SK-N-SH treated with all-trans-retinoic acid at 6 μM for 48 hours (cell line): ENCODE results near the gene SYNE2.
A peak's percentile ranks its signal among the peaks of the same experiment; 100 is the strongest.

Source experiments
- ATAC-seq: fragments of 200-7000 bp; cut with Tn5 transposase; 3 replicates; pipeline ENCODE4 v1.9.1; 2020; ENCODE audit warnings: mild to moderate bottlenecking, moderate library complexity
- ARNTL ChIP-seq: fragments of 450-650 bp; formaldehyde crosslinking; IDR thresholded peaks from 2 replicates; pipeline ENCODE4 v1.5.0; 2020; ENCODE audit warnings: low read depth, mild to moderate bottlenecking, moderate library complexity, borderline replicate concordance
- BACH2 ChIP-seq: fragments of 250-450 bp; sonication (Bioruptor Pico); IDR thresholded peaks from 2 replicates; pipeline ENCODE4 v1.9.0; 2021; ENCODE audit warnings: mild to moderate bottlenecking, borderline replicate concordance
- CREB5 ChIP-seq: fragments of 250-450 bp; sonication (Bioruptor Pico); IDR thresholded peaks from 2 replicates; pipeline ENCODE4 v1.5.1; 2020; ENCODE audit warnings: low read depth, mild to moderate bottlenecking, moderate library complexity
- CSDC2 ChIP-seq: fragments of 250-450 bp; sonication (Bioruptor Pico); IDR thresholded peaks from 2 replicates; pipeline ENCODE4 v1.5.0; 2020; ENCODE audit warnings: mild to moderate bottlenecking, moderate library complexity
- CSRNP3 ChIP-seq: fragments of 250-450 bp; sonication (Bioruptor Pico); IDR thresholded peaks from 2 replicates; pipeline ENCODE4 v1.5.1; 2021; ENCODE audit warnings: mild to moderate bottlenecking, moderate library complexity
- ESRRG ChIP-seq: fragments of 250-450 bp; sonication (Bioruptor Pico); IDR thresholded peaks from 2 replicates; pipeline ENCODE4 v1.6.1; 2021; ENCODE audit warnings: mild to moderate bottlenecking
- GLIS3 ChIP-seq: fragments of 250-450 bp; sonication (Bioruptor Pico); IDR thresholded peaks from 2 replicates; pipeline ENCODE4 v1.5.0; 2020; ENCODE audit warnings: mild to moderate bottlenecking, moderate library complexity
- ISL1 ChIP-seq: fragments of 250-450 bp; sonication (Bioruptor Pico); IDR thresholded peaks from 2 replicates; pipeline ENCODE4 v2.1.2; 2022; ENCODE audit warnings: mild to moderate bottlenecking, moderate library complexity
- OSR1 ChIP-seq: fragments of 250-450 bp; sonication (Bioruptor Pico); IDR thresholded peaks from 2 replicates; pipeline ENCODE4 v1.8.0; 2022; ENCODE audit warnings: moderate library complexity, mild to moderate bottlenecking, inconsistent platforms
- PATZ1 ChIP-seq: fragments of 250-450 bp; sonication (Bioruptor Pico); IDR thresholded peaks from 2 replicates; pipeline ENCODE4 v1.8.0; 2020; ENCODE audit warnings: mild to moderate bottlenecking, moderate library complexity, borderline replicate concordance
- POU6F1 ChIP-seq: fragments of 250-450 bp; sonication (Bioruptor Pico); IDR thresholded peaks from 2 replicates; pipeline ENCODE4 v1.8.0; 2021; ENCODE audit warnings: low read depth, mild to moderate bottlenecking, moderate library complexity, borderline replicate concordance
- PPARA ChIP-seq: fragments of 250-450 bp; sonication (Bioruptor Pico); IDR thresholded peaks from 2 replicates; pipeline ENCODE4 v1.5.0; 2020; ENCODE audit warnings: mild to moderate bottlenecking, borderline replicate concordance
- RARB ChIP-seq: fragments of 250-450 bp; sonication (Bioruptor Pico); IDR thresholded peaks from 2 replicates; pipeline ENCODE4 v1.8.0; 2021; ENCODE audit warnings: mild to moderate bottlenecking, moderate library complexity
- SNAI2 ChIP-seq: fragments of 250-450 bp; sonication (Bioruptor Pico); IDR thresholded peaks from 2 replicates; pipeline ENCODE4 v1.5.0; 2020; ENCODE audit warnings: mild to moderate bottlenecking, moderate library complexity
- TCF4 ChIP-seq: fragments of 250-450 bp; sonication (Bioruptor Pico); IDR thresholded peaks from 2 replicates; pipeline ENCODE4 v1.8.0; 2021; ENCODE audit warnings: mild to moderate bottlenecking, moderate library complexity, borderline replicate concordance
- TOX ChIP-seq: fragments of 250-450 bp; sonication (Bioruptor Pico); IDR thresholded peaks from 2 replicates; pipeline ENCODE4 v1.8.0; 2021; ENCODE audit warnings: mild to moderate bottlenecking, moderate library complexity, borderline replicate concordance
- TSHZ2 ChIP-seq: fragments of 250-450 bp; sonication (Bioruptor Pico); IDR thresholded peaks from 2 replicates; pipeline ENCODE4 v1.5.0; 2020; ENCODE audit warnings: mild to moderate bottlenecking, moderate library complexity
- ZC3H10 ChIP-seq: fragments of 250-450 bp; sonication (Bioruptor Pico); IDR thresholded peaks from 2 replicates; pipeline ENCODE4 v1.5.1; 2021; ENCODE audit warnings: mild to moderate bottlenecking, moderate library complexity
- ZFP3 ChIP-seq: fragments of 250-450 bp; sonication (Bioruptor Pico); IDR thresholded peaks from 2 replicates; pipeline ENCODE4 v1.5.0; 2020; ENCODE audit warnings: mild to moderate bottlenecking, moderate library complexity
- ZFP30 ChIP-seq: fragments of 450-650 bp; formaldehyde crosslinking; IDR thresholded peaks from 2 replicates; pipeline ENCODE4 v1.5.0; 2022; ENCODE audit warnings: mild to moderate bottlenecking, moderate library complexity
- ZNF565 ChIP-seq: fragments of 450-650 bp; formaldehyde crosslinking; conservative IDR thresholded peaks from 2 replicates; pipeline ENCODE4 v1.5.0; 2020; ENCODE audit warnings: low read depth, mild to moderate bottlenecking, moderate library complexity
- ZNF70 ChIP-seq: fragments of 450-650 bp; formaldehyde crosslinking; IDR thresholded peaks from 2 replicates; pipeline ENCODE4 v1.5.0; 2020; ENCODE audit warnings: mild to moderate bottlenecking, moderate library complexity
- ZNF8 ChIP-seq: fragments of 450-650 bp; formaldehyde crosslinking; IDR thresholded peaks from 2 replicates; pipeline ENCODE4 v1.5.0; 2020; ENCODE audit warnings: mild to moderate bottlenecking, moderate library complexity

SYNE2 gene

GRCh38 chr14:63966407-63966806 lies 113.6 kb downstream of the SYNE2 start (continued):
- TF ChIP-seq PATZ1, result no peak
- TF ChIP-seq SNAI2 (CRISPR knock-in tag), result no peak
- no peak for TF ChIP-seq POU6F1 (CRISPR knock-in tag)

GRCh38 chr14:63972323-63972932 lies 119.6 kb downstream of the SYNE2 start:
- TF ChIP-seq ISL1, result peak; percentile 42; the same call in 1 of the 2 replicates
- TF ChIP-seq BACH2 (CRISPR knock-in tag), result no peak
- no peak for TF ChIP-seq ZNF70 (CRISPR knock-in tag)
- no peak for TF ChIP-seq ZNF8 (CRISPR knock-in tag)
- TF ChIP-seq PPARA (CRISPR knock-in tag), result no peak
- TF ChIP-seq ARNTL, result no peak
- TF ChIP-seq ZC3H10 (CRISPR knock-in tag), result no peak
- TF ChIP-seq CSRNP3 (CRISPR knock-in tag), result no peak
- TF ChIP-seq TCF4 (CRISPR knock-in tag), result no peak
- ATAC-seq, result no peak

GRCh38 chr14:63974176-63974575 lies 121.4 kb downstream of the SYNE2 start:
- ATAC-seq, result no peak
- no peak for TF ChIP-seq RARB (CRISPR knock-in tag)
- TF ChIP-seq SNAI2 (CRISPR knock-in tag), result no peak
- TF ChIP-seq ZNF8 (CRISPR knock-in tag), result no peak
- TF ChIP-seq CSDC2 (CRISPR knock-in tag), result no peak
- TF ChIP-seq ISL1, result no peak
- no peak for TF ChIP-seq ZNF70 (CRISPR knock-in tag)
- TF ChIP-seq ZNF565 (CRISPR knock-in tag), result no peak
- no peak for TF ChIP-seq POU6F1 (CRISPR knock-in tag)

- no peak for ATAC-seq
- no peak for TF ChIP-seq ZFP3
- TF ChIP-seq CSDC2 (CRISPR knock-in tag), result no peak
- no peak for TF ChIP-seq OSR1 (CRISPR knock-in tag)
- TF ChIP-seq ZFP30 (CRISPR knock-in tag), result no peak
- TF ChIP-seq TOX (CRISPR knock-in tag), result no peak
- no peak for TF ChIP-seq PATZ1
- no peak for TF ChIP-seq PPARA (CRISPR knock-in tag)
- no peak for TF ChIP-seq ISL1
- no peak for TF ChIP-seq CREB5 (CRISPR knock-in tag)
- TF ChIP-seq RARB (CRISPR knock-in tag), result no peak
- TF ChIP-seq ARNTL, result no peak
- no peak for TF ChIP-seq SNAI2 (CRISPR knock-in tag)
- TF ChIP-seq TSHZ2 (CRISPR knock-in tag), result no peak
- no peak for TF ChIP-seq ZC3H10 (CRISPR knock-in tag)
- no peak for TF ChIP-seq GLIS3 (CRISPR knock-in tag)
- no peak for TF ChIP-seq ESRRG (CRISPR knock-in tag)
- TF ChIP-seq, all 23 proteins: peak for 0
These were observed 128.8 kb downstream of the SYNE2 start for GRCh38 chr14:63981569-63981968.
